Epithelial cell of esophagus (primary cell): ENCODE results near the gene EFTUD2.
"Not testable (repeated sequence)": the region's sequence is repeated elsewhere in the genome, so short reads cannot be mapped to it uniquely, and the experiment has no call there.

Experiments
- DNase-seq: peaks from one replicate; pipeline ENCODE4 v3.0.0; 2010; ENCODE audit warnings: low read depth
- H3K4me3 ChIP-seq: 2 replicates; pipeline ENCODE4 v1.5.1; 2011; ENCODE audit warnings: mild to moderate bottlenecking, low read length, control low read depth
- TF ChIP-seq, protein P1 (sequence below): IDR thresholded peaks from 2 replicates; pipeline ENCODE4 v1.5.1; 2011; ENCODE audit warnings: low read depth, mild to moderate bottlenecking, low read length, control low read depth, inconsistent platforms; ENCODE audit not compliant: insufficient read depth; ENCODE audit errors: missing control alignments

EFTUD2 gene

DNA sequence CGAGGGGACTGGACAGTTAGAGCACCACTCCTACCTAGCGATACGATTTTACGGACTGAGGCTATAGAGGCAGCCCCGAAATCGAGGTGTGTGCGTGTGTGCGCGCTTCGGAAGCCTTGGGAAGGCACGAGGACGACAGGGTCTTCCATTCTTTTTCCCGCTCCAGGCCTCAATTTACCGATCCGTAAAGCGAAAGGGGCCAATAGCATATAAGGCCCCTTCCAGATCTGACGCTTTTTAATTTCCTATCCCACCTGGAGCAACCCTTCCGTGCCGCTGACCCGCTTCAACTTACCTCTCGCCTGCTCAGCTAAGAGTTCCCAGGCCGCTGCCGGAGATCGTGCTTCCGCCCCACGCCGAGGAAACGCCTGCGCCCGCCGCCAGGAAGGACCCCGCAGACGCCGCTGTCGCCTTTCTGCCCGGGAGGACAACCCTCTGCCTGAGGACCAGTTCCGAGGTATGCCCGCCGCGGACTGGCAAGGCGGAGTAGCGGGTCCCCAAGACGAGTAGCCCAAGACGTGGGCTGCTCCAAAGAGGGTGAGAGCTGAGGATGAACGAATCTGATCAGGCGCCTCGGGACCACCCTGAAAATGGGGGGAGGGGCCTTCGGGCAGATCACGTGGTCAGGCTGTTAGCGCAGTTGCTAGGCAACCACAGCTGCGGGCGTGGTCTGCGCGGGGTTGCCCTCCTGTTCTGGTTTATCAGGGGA, at the start of gene EFTUD2:
Gene EFTUD2, minus strand, starts transcription at position 372 of the 709 bp plus-strand sequence. CDS start 4,924 bp downstream, outside the sequence.
- TF ChIP-seq, protein P1, sequence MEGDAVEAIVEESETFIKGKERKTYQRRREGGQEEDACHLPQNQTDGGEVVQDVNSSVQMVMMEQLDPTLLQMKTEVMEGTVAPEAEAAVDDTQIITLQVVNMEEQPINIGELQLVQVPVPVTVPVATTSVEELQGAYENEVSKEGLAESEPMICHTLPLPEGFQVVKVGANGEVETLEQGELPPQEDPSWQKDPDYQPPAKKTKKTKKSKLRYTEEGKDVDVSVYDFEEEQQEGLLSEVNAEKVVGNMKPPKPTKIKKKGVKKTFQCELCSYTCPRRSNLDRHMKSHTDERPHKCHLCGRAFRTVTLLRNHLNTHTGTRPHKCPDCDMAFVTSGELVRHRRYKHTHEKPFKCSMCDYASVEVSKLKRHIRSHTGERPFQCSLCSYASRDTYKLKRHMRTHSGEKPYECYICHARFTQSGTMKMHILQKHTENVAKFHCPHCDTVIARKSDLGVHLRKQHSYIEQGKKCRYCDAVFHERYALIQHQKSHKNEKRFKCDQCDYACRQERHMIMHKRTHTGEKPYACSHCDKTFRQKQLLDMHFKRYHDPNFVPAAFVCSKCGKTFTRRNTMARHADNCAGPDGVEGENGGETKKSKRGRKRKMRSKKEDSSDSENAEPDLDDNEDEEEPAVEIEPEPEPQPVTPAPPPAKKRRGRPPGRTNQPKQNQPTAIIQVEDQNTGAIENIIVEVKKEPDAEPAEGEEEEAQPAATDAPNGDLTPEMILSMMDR, result no peak
- H3K4me3 ChIP-seq, result peak within 1 kb of the TSS; percentile 97
- DNase-seq, result peak; percentile 90

DNA sequence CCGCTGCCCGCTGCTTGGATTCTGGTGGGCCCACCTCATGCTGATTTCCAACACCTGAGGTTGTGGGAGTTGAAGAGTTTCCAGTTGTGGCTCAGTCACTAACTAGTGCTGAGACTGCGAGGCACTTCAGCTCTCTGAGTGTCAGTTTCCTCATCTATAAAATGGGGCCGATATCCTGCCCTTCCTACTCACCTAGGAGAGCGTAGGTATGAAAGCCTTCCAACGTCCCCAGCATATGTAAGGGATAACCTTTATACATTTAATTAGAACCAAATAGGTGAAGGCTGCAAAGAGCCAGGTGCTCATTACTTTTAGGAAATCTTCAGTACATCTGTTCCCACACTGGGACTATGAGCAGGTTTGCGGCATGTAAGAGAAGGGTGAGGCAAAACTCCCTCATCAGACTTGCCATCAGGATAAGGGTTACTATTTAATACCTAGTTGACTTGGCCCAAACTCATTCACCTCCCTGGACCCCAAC, 49.1 kb upstream of the EFTUD2 start:
- TF ChIP-seq, protein P1, result no peak
- H3K4me3 ChIP-seq, result peak overlapping the region; percentile 88
- no peak for DNase-seq

DNA sequence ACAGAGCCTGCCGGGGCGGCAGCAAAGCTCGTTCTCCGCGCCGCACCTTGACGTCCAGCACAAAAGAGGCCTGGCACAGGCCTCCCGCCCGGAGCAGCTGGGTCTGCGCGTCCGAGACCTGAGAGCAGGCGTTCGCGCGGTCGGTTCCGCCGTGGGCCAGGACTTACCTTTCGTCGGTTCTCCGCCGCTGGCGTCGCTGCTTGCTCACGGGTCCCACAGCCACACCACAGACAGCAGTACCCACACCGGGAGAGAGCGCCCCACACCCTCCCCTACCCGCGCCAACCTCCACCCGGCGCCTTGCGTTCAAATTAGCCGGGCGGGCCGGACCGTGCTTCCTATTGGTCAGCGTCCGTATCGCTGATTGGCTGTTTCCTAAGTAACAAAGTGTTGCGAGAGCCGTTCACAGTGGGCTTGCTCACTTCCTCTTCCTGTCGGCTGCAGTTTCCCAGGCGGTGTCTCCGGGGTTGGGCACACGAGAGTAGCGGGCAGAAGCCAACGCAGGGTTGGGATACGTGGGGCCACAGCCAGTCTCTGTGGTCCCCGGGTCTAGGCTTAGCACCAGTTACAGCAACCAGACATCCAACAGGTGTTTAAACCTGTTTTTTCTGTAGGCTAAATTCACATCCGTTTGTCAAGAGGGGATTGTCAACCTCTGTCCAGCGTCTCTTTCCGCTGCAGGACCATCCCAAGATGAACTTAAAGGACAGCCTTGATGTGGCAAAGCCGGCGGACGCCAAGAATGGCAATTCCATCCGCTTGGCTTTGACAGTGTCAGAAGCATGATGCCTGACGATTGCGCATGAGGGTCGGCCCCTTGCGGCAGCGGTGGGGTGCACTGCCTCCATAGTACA, 48.4 kb upstream of the EFTUD2 start, which contains the start of gene KIF18B:
Gene KIF18B, minus strand, starts transcription at position 313 of the 854 bp plus-strand sequence. CDS start 11,429 bp downstream, outside the sequence.
- TF ChIP-seq, protein P1, result no peak
- DNase-seq, result peak; percentile 96
- peak within 1 kb of the TSS; percentile 88 for H3K4me3 ChIP-seq

DNA sequence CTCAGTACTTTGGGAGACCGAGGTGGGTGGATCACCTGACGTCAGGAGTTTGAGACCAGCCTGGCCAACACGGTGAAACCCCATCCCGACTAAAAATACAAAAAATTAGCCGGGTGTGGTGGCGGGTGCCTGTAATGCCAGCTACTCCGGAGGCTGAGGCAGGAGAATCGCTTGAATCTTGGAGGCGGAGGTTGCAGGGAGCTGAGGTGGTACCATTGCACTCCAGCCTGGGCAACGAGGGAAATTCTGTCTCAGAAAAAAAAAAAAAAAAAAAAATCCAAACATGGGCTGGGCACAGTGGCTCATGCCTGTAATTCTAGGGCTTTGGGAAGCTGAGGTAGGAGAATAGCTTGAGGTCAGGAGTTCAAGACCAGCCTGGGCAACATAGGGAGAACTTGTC, 46.4 kb upstream of the EFTUD2 start:
- DNase-seq, H3K4me3 ChIP-seq: not testable (repeated sequence)

DNA sequence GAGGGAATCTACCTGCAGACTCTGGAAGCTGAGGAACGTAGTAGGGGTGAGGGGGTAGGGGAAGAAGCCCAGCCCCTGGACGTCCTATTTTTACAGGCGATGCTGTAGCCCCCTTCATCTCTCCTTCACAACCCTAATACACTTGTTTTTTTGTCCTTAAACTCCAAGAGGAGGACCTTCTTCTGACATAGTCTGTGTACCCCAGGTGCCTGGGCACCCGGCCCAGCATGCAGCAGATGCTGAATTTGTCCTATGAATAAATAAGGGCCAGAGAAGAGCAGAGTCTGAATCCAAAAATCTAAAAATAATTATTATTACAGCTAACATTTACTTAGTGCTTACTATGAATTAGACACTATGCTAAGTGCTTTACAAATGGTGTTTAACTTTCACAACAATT, 43.2 kb upstream of the EFTUD2 start:
- no peak overlapping the region for H3K4me3 ChIP-seq
- TF ChIP-seq, protein P1, result no peak
- DNase-seq, result no peak

DNA sequence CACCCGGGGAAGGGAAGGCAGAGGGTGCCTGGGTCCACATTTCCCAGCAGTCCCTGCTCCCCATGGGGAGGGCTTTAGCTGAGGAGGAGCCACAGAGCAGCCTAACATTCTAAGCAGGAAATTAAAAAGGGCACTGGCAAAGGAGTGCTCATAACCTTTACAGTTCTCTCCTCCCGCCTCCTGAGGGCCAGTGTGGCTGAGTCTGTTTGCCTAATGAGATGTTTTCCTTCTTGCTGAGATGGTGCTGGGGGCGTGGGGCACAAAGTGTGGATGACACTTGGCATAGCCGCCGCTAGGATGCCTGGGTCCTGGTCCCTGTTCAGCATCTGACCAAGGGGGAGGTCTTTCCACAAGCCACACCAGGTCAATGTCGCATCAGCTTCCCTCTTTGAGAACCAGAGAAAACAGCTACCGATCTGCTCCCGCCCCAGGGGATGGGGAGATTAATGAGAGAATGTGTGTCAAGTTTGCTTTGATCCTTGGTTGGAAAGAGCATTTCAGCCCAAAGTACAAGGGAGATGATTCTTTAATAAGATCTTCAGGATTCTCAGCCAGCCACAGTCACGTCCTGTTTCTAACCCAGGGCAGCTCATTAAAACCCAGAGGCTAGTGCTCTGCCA, 42.6 kb upstream of the EFTUD2 start:
- no peak for DNase-seq
- no peak overlapping the region for H3K4me3 ChIP-seq
- TF ChIP-seq, protein P1, result no peak

DNA sequence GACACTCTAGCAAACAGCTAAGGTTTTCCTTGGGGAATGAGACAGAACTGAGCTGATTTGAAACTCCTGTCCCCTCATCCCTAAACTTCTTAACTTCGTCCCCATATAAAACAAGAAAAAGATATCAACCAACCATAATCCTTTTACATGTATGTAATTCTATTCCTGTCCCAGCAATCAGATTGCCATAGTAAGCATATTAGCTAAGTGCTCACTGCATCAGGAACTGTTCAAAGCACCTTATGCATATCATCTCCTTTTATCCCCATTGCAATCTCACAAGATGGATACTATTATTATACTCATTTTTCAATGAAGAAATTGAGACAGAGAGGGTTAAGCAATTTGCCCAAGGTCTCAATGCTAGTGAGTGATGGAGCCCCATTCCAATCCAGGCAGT, 41.5 kb upstream of the EFTUD2 start:
- DNase-seq, result no peak
- TF ChIP-seq, protein P1, result no peak
- H3K4me3 ChIP-seq, result no peak overlapping the region
